ENCODE data around the gene CCT7.

DNA sequence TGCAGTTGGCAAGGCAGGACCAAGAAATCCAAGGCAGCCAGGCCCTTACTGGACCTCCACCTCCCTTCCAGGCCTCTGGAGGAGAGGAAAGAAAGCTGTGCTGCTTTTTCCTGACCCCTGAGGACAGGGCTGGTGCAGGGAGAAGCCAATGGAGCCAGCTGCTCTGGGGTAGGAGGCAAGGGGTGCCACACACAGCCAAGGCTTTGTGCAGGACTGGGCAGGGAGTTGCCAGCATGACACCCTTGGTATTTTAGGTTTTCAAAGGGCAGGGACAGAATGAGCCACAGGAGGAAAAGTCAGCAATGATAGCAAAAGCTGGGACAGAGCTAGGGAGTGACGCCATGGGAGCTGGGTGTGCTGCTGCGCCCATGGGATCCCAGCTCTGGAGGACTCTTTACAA, 22.9 kb downstream of the CCT7 start:
- no peak for TF ChIP-seq CTCF (conservative IDR thresholded peaks at IDR 0.05; ENCODE audit: low read depth in 2 of 2)
- no peak for TF ChIP-seq POLR2AphosphoS5 (IDR thresholded peaks at IDR 0.05; ENCODE audit: low read depth)
- TF ChIP-seq REST (IDR thresholded peaks at IDR 0.05; ENCODE audit: unreplicated experiment): no peak
- TF ChIP-seq ETS1 (IDR thresholded peaks at IDR 0.05): no peak
- TF ChIP-seq ZNF114 (CRISPR knock-in tag; IDR thresholded peaks at IDR 0.05): no peak
- no peak for TF ChIP-seq EZH2 (IDR thresholded peaks at IDR 0.05; ENCODE audit: low read depth, unreplicated experiment)
